GM18867 (cell line): ENCODE results near the gene KCNMA1.
A peak's percentile ranks its signal among the peaks of the same experiment; 100 is the strongest.

ENCODE experiments used
- ATAC-seq: cut with Tn5 transposase; IDR thresholded peaks from one replicate; pipeline ENCODE4 v1.9.1; 2021; ENCODE audit warnings: mild to moderate bottlenecking, moderate library complexity; ENCODE audit not compliant: unreplicated experiment

The KCNMA1 gene

DNA sequence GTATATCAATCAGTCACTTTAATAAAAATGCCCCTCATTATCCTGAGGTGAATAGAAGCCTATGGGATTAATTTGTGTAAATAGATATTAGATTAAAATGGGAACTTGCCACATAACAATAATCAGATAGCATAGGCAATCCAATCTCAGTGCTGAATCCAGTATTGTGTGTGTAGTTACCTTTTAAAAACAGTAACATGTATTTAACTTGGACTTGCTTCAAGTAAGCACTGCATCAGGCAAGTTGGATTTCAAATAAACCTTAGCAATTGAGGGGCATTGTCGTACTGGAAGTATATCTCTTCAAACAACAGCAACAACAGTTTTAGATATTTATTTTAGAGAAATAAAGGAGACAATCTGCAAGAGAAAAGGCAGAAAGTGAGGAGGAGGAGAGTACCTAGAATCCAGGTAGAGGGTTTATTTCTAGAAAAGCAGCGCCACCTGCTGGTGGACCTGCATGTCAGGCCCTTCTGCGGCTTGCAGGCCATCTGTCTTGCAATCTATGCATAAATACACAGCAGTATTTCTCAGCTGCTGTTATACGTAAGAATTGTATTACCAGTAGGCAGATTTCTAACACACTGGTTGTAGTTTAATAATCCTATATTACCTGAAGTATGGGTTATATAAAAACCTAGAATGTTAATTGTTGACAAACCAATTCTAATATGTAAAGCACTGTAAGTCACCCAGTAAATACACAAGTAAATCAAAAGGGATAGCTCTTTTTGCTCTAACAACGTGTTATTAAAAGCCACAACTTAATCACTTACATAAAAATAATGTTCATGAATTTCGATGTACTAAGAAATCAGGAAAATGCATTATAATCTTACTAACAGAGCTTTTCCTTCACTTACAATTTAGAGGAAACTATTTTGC, 652.8 kb downstream of the KCNMA1 start:
- ATAC-seq, result peak; percentile 90

DNA sequence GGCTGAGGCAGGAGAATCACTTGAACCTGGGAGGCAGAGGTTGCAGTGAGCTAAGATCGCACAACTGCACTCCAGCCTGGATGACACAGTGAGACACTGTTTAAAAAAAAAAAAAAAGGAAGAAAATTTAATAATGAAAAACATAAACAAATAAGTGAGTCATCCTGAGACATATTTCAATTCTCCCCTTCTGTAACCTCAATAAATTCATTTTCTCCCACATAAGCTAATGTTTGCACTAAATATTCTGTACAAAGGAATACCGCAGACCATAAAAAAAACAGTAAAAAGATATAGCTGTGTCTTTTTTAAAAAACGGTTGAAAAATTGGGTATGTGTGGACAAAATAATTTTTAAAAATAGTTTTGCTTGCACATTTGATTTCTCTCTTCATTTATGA, 654.0 kb downstream of the KCNMA1 start:
- ATAC-seq, result no peak

DNA sequence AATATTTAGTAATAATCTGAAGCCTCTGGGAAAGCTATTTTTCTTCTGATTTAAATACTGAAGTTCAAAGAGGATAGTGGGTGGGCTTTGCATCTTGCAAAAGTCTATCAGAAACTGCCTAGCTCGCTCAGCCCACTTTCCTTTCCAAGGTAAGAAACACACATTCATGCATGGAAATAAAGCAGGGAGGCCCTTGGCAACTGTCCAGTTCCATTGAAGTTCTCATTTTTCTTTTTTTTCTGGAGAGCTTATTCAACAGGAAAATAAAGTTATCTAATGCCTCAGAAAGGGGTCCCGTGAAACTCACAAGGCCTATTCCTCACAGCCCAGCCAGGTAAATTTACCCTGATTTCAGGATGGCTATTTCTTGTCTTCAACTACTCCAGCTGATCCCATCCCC, 654.9 kb downstream of the KCNMA1 start:
- no peak for ATAC-seq

DNA sequence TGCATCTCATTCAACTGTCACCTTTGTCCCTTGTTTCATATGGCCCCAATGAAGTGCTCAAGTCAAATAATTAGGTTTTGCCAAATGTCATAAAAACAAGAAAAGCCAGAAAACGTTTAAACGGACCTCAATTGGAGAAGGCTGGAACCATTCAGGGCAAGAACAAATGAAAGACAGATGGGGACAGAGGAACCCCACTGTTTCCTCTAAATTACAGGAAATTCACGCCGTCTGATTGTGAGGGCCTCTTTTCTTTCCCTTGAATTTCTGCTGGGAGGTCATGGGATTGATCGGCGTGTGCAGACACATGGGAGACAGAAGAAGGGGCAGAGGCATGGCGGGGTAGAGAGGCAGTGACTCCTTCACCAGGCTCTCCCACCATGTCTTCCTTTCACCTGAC, 656.4 kb downstream of the KCNMA1 start:
- ATAC-seq, result no peak

DNA sequence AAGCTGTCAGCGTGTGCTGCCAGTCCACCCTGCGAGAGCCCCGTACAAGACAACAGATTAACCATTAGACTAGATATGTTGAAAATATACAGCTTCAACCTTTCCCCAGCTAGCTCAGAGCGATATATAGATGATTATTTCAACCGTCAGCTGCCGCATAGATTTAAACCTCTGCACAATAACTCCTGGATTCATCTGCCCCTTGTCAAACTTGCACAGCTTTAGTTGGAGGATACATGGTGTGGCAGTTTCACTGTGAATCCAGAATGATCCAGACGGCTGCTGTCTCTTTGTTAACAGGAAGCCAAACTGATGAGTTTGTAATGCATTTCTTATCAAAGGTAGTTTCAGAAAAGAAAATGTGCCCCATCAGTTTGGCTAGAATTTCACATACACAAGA, 659.7 kb downstream of the KCNMA1 start:
- ATAC-seq, result no peak

DNA sequence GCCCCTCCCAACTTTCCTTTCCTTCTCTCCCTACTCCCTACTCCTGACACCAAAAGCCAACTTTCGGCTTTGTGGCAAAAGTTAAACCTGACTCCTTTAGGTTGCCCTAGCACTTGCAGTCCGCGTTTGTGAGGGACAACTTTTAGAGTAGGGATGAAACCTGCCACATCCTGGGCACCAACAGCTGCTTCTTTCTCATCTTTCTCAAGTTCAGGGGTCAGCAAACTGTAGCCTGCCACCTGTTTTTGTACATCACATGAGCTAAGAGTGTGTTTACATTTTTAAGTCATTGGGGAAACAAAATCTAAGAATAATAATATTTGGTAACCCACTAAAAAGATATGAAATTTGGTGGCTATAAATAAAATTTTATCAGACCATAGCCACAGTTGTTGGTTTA, 660.6 kb downstream of the KCNMA1 start:
- no peak for ATAC-seq

DNA sequence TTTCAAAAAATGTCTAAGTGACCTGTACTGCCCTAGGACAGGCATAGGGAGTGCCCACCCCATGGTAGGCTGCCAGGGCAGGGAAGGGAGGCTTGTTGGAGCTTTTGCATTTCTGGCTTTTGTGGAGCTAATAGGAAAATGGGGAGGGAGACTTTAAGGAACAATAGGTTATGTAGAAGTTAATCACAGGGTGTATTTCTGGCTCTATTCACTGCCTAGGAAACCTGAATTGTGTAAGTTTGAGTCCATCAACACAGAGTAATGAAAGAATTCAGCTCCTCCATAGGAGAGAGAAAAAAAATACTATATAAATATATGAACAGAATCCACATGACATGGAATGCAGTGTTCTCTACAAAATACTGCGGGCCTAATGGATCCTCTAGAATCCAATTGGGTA, 661.5 kb downstream of the KCNMA1 start:
- no peak for ATAC-seq

DNA sequence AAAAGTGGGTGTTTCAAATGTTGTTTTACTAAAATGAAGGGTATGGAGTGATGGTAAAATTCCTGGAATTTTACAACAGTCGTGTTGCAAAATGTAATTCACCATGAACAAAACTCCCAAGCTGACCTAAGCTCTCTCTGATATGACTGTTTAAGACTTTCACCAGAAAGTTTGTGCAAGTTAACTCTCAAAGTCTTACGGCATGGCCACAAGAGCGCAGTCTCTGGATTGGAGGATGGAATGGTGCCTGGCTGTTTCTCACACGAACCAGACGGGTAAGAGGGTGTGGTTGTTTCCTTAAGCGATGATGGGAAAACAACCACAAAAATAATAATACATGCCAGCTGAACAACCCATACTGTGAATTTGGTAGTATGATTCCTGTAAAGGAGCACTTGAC, 662.5 kb downstream of the KCNMA1 start:
- ATAC-seq, result no peak

DNA sequence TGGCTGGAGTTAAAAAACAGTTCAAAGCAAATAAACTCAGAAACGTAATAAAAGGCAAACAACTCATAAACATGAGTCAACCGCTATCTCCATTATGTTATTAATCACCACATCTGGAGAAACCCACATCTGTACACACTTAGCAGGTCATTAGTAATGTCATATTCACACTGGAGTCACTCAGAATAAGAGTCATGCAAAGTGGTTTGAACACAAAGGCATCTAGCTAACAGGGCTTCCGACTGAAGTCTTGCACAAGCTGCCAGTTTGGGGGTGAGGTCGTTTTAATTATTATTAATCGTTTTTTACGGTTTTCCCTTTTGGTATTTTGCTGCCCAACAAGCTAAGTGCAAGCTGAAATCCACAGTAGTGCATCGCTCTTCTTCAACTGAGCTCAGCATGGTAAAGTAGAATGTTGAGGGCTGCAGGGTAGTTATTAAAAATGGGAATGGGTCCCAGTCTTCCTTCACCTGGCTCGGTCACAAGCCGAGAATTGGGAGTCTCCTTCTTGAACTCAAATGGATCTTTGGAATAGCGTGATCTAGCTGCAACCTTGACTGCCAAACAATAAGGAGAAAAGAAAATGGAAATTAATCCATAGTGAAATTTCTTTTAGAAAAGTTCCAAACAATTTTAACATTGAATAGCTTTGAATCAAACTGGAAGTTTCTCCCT, 663.5 kb downstream of the KCNMA1 start:
- ATAC-seq, result no peak

DNA sequence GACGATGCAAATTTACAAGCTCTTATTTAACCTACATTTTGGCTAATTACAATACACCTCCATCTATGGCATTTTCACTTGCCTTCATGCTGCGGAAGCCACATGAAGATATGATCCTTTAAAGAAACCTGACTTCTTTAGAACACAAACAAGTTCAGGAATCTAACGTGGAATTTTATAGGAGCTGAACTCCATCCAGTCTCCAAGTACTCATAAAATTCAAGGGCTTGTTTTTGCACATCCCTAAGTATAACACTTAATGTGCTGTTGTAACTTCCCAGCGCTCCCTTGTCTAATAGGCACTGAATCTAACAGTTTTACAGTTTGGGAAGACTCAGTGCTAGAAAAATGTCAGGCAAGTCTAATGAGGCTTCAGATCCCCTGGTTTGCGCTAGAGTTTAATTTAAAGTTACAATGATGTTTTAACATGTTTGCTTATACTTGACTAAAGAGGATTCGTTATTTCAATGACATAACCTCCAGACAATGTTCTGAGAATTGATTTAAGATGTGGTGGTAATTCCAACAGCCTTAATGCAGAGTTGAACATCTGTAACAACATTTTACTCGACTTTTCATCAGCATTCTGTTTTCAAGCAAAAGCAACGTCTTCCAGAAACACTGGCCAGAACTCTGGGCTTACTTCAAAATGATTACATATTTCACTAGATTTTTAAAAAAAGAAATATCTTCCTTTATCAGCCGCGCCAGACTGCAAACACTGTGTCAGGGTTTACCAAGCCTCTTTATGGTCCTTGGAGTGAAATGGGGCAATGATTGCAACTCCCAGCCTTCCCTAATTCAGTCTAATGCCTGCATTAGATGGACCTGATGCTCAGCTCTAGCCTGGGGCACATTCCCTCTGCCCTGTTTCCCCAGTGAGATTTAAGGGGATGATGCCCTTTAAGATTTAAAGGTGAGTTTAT, 664.3 kb downstream of the KCNMA1 start:
- ATAC-seq, result no peak

DNA sequence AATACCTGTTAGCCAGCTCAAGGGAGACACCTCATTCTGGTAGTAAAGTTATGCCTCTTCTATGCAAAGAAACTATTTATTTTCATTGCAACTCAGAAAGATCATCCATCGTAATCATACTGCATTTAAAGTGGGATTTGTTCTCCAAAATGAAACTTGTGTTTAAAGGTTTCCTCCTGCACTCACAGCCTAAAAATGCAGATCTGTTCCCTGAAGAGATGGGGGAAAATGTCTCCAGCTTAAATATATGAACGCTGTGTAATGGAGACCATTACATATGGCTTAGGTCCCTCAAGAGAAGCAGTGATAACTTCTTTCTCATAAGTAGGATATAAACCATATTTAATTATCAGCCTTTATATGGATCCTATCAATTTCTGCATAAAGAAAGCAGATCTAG, 665.1 kb downstream of the KCNMA1 start:
- no peak for ATAC-seq

DNA sequence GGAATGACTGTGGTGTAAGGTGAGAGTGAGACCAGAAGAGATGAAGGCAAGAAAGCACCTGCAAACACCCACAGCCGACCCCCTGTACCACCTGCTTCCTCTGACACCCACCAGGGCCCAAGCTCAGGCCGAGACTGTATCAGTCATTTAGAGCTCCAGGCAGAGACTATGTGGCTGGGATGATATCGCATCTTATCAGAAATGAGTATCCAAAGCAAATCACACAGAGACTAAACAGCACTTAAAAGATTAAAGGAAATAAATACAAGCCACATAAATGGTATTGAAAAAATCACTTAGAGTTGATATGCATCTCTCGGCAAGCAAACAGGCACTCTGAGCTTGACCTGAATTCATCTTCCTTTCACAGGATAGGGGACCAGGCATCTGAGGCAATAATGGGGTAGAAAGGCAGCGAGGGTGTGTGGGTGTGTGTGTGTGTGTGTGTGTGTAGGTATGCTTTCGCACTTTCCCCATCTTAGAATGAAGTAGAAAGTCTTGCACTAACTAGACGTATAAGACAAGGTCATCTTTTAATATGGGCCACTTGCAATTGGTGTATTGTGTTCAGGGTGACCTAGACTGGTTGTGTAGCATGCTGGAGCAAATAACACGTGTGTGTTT, 665.9 kb downstream of the KCNMA1 start:
- no peak for ATAC-seq

DNA sequence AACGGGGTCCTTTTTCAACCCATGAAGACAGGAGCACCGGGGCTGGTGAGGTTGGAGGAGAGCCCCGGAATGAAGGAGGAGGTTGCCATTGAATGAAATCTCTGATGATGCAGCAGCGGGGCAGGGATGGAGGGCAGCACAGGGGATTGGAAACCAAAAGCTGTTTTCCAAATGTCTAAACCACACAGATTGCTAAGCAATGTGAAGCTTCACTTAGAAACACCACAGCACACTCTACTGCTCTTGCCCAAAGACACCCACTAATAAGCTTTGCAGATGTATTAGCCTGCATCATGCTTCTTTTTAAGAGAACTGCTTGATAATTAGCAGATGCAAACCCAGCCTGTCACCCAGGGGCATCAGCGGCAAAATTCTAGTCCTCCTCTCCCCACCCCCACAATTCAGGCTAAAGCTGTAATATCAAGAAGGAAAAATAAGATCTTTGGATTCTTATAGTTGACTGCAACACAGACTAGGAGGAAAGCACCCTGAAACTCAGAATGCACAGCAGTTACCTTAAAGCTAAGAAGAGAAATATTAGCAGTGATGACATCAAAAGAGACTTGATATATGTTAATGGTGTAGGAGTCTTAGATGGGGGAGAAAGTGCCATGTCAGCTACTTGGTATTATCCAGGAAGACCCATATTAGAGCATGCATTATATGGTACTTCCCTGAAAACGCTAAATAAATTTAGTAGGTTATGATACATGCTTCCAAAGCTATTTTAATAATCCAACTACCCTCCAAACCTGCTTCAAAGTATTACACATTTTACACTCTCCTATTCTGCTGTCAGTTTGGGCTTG, 666.7 kb downstream of the KCNMA1 start:
- no peak for ATAC-seq

DNA sequence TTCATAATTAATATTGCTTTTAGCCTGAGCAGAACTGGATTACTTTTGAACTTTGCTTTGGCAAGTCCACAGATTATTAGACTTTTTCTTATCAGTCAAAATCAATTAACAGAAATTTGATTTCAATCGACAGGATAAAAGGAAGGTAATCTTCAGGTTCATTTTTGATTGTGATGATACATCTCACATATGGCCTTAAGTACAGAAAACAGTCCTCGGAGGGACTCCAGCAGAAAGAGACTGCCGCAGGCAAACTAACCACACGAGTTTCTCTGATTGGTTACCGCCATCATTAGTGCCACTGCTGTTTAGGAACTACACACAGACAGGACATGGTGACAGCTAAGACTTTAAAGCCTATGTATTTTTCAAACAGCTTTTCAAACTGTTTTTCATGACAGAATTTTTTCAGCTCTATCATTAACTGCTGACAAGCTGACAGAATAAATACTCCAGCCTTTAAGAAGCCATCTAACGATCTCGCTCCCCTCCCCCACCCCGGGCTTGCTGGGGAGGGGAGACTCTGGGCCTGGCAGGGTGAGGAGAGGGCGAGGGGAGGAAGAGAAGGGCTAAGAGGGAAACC, 668.2 kb downstream of the KCNMA1 start:
- no peak for ATAC-seq

DNA sequence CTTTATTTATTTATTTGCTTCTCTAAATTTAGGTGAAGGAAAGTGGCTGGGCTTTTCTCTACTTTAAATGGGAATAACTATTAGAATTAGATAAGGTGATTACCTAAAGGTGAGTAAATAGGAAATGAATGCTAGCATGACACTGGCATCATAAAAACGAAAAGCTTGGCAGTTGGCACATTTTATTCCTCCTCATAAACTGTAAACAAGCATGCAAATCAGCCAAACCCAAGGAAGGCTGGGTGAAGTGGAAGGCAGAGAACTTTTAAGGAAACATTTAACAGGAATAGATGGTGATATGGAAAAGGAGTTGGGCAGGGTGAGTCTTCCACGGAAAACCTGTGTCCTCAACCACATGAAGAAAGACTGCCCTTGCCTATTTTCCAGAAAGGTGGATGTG, 669.1 kb downstream of the KCNMA1 start:
- ATAC-seq, result no peak

DNA sequence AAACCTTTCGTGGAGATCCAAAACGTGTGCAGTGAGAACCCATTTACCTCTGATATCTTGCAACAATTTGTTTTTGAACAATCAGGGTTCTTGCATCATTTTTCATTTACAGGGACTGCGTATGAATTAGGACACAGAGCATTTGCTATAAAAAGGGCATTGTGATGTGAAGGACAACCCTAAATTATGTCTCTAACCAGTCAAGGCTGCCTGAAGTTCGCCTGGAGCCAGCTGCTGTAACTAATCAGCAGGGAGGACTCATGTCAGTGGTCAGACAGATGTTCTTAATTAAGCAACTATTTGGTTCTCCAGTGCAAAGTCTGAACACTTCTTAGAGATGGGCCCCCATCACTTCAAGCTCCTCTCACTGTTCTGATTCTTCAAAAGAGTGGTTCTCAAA, 674.8 kb downstream of the KCNMA1 start:
- no peak for ATAC-seq

DNA sequence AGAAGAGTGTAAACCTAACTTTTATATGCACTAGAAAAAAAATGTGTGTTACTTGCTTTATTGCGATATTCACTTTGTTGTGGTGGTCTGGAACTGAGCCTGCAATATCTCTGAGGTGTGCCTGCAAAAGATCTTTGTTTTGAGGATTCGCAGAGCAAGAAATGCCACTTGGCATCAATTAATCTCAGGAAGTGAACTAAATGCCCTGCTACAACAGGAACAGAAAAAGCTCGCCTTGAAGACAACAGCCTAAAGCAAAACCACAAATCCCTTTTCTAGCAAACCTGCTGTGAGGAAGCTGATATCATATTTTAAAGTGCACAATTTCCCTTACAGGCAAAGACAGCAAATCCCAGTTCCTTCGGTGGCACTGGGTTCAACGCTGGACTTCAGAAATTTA, 675.8 kb downstream of the KCNMA1 start:
- ATAC-seq, result no peak

DNA sequence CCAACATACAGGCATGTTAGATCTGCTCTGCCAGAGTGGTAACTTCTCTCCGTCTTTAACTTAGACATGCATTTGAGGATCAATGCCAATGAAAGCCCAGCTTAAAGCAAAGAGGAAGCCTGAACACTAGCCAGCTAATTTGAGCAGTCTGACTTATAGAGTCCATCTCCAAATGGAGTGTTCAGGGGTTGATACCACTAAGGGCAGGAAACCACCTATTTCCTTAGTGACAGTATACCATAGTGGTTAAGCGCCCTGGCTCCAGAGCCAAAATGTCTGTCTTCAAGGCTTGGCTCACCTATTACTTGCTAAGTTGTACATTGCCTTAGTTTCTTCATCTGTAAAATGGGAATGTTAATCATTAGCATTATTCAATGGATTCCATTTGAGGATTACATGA, 678.5 kb downstream of the KCNMA1 start:
- ATAC-seq, result no peak

DNA sequence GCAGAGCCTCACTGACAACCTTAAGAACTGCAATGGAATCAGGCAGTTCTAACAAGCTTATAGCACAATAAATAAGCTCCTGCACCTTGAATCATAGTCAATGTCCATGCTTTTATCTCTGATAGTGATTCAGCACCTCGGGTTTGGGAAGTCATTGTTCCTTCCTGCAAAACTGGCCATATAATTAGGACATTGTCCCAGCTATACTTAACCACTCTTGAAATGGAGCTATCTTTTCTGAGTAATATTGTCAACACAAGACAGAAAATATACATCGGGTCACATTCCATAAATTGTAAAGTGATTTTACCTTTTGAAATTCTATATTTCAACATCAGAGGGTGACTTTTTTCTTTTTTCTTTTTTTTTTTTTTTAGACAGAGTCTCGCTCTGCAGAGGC, 682.8 kb downstream of the KCNMA1 start:
- no peak for ATAC-seq

DNA sequence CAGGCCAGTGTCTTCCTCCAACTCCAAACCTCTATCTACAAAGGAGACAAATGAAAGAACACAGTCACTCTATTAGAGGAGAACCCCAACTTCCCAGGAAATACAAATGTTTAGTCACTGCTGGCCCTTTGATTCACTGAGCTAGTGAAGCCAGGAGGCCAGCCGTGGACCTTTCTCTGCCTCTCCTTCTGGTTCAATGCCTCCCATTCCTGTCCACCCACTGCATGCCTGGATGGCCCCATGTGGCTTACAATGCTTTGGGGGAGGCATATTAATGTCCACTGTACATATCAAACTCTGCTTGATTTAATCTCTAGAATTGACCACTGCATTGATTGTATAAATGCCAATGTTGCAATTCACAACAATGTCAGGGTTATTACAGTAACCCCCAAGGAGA, 687.3 kb downstream of the KCNMA1 start:
- no peak for ATAC-seq
